Measurements from ENCODE around the gene KIF18B. TPM values are rescaled to one million over a fixed set of nuclear protein-coding genes. Genes with fewer than 3 reads are reported as not detected.

The KIF18B gene
- total RNA-seq, 1 donor from 2014 or later: not detected

GRCh38 chr17:44967907-44968224, 20.3 kb upstream of the KIF18B start:
- no peaks in the 10 kb centered on the region for H3K36me3 ChIP-seq (ENCODE audit: control insufficient read depth, insufficient read depth, low read length)
- H3K4me3 ChIP-seq (ENCODE audit: low read depth, low read length): no peak overlapping the region
- TF ChIP-seq CTCF (IDR thresholded peaks at IDR 0.05; ENCODE audit: insufficient read depth, low read length, severe bottlenecking): no peak
- no peak for FAIRE-seq
- peaks cover 33% of the 10 kb centered on the region for H3K27me3 ChIP-seq (ENCODE audit: control insufficient read depth, insufficient read depth, low read length)
- no peak for DNase-seq (ENCODE audit: low read depth)

- no peak for TF ChIP-seq CTCF (IDR thresholded peaks at IDR 0.05; ENCODE audit: insufficient read depth, low read length, severe bottlenecking)
- Histone ChIP-seq H3K36me3 (ENCODE audit: control insufficient read depth, insufficient read depth, low read length) (no peaks in the 10 kb centered on the region), H3K4me3 (ENCODE audit: low read depth, low read length) (no peak overlapping the region), H3K27me3 (ENCODE audit: control insufficient read depth, insufficient read depth, low read length) (peaks cover 33% of the 10 kb centered on the region)
- no peak for DNase-seq (ENCODE audit: low read depth)
- no peak for FAIRE-seq
These were observed 19.7 kb upstream of the KIF18B start for GRCh38 chr17:44967026-44967906.

DNA sequence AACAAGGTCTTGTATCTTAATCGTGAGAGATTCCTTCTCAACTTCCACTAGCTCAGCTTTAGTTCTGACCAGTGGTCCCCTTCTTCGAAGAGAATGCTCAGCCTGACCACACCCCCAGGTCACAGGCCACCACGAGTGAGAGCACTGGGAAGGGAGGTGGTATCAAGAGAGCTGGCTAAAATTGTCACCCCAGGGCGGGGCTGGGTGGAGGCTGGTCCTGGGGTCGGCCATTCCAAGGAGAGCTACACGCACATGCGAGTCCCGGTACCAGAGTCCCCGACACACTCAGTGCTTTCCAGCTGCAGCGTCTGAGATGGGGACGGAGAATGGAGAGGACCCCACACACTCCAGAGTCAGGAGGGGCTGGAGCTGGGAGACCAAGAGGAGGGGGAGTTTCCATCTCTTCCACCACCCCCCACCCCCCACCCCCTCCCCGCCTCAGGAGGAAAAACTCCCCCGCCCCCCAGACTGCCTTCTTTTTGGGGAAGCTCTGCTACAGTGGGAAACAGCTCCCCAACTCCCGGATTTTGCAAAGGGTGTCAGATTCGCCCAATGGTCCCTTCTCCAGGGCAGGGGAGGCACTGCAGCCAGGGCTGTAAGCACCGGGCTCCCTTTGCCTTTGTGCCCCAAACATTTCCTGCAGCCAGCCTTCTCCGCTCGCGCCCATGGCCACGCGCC, 18.9 kb upstream of the KIF18B start:
- Histone ChIP-seq H3K4me3 (ENCODE audit: low read depth, low read length) (no peak overlapping the region), H3K36me3 (ENCODE audit: control insufficient read depth, insufficient read depth, low read length) (no peaks in the 10 kb centered on the region), H3K27me3 (ENCODE audit: control insufficient read depth, insufficient read depth, low read length) (peaks cover 33% of the 10 kb centered on the region)
- FAIRE-seq (no peak), DNase-seq (ENCODE audit: low read depth) (no peak)
- TF ChIP-seq CTCF (IDR thresholded peaks at IDR 0.05; ENCODE audit: insufficient read depth, low read length, severe bottlenecking): no peak

- DNase-seq (ENCODE audit: low read depth) (no peak), FAIRE-seq (peak; percentile 36)
- Histone ChIP-seq H3K27me3 (ENCODE audit: control insufficient read depth, insufficient read depth, low read length) (peaks cover 33% of the 10 kb centered on the region), H3K4me3 (ENCODE audit: low read depth, low read length) (no peak overlapping the region), H3K36me3 (ENCODE audit: control insufficient read depth, insufficient read depth, low read length) (no peaks in the 10 kb centered on the region)
- no peak for TF ChIP-seq CTCF (IDR thresholded peaks at IDR 0.05; ENCODE audit: insufficient read depth, low read length, severe bottlenecking)
These were observed 18.1 kb upstream of the KIF18B start for GRCh38 chr17:44965481-44966234.

GRCh38 chr17:44961921-44962350, 14.4 kb upstream of the KIF18B start:
- DNase-seq (ENCODE audit: low read depth): no peak
- Histone ChIP-seq H3K27me3 (ENCODE audit: control insufficient read depth, insufficient read depth, low read length) (peaks cover 16% of the 10 kb centered on the region), H3K36me3 (ENCODE audit: control insufficient read depth, insufficient read depth, low read length) (no peaks in the 10 kb centered on the region), H3K4me3 (ENCODE audit: low read depth, low read length) (no peak overlapping the region)
- no peak for FAIRE-seq
- no peak for TF ChIP-seq CTCF (IDR thresholded peaks at IDR 0.05; ENCODE audit: insufficient read depth, low read length, severe bottlenecking)

Measured in bronchial epithelial cell (primary cell).